ENCODE results near the gene CD99.

The CD99 gene

DNA sequence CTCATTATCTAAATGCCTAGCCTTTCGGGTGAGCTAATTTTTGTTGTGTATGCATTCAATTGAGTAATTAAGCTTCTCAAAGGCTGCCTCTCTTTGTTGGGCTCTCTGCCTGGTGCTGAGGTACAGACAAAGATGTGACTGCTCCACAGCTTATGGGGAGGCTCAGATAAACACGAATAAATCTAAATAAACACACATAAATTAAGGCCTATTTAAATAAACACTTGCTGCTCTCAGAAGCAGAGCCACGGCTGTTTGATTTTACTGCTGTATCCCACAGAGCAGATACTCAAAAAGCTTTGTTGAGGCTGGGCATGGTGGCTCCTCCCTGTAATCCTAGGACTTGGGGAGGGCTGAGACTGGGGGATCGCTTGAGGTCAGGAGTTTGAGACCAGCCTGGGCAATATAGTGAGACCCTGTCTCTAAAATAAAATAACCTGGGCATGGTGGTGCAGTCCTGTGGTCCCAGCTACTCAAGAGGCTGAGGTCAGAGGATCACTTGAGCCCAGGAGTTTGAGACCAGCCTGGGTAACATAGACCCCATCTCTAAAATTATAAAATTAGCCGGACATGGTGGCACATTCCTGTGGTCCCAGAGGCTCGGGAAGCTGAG is 8.4 kb upstream of the CD99 start:
- no peak overlapping the region for H3K27ac ChIP-seq

DNA sequence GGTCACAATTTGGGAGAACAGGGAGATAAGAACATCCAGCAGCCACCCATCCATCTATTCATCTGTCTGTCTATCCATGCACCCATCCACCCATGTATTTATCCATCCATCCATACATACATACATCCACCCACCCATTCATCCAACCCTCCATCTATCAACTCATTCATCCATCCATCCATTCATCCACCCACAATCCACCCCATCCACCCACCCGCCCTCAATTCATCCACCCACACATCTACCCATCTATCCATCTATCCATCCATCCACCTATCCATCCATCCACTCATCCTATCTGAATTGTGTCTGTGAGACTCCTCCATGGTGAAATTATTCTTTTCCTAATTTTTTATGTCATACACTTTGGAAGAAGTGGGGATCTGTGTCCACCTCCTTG is 6.8 kb upstream of the CD99 start:
- no peak overlapping the region for H3K27ac ChIP-seq
- no peaks in the 10 kb centered on the region for H3K36me3 ChIP-seq
- H4K20me1 ChIP-seq: no peaks in the 10 kb centered on the region
- H3K4me3 ChIP-seq: no peak overlapping the region
- no peak overlapping the region for H3K4me2 ChIP-seq
- H3K9ac ChIP-seq: no peak overlapping the region
- TF ChIP-seq Cebpa-rat (IDR thresholded peaks at IDR 0.05): no peak
- H3K27me3 ChIP-seq: no peaks in the 10 kb centered on the region
- H3K4me1 ChIP-seq: no peaks in the 10 kb centered on the region
- H3K9me3 ChIP-seq: no peaks in the 10 kb centered on the region

More for the DNA sequence above, 8.4 kb upstream of the CD99 start:
- no peaks in the 10 kb centered on the region for H3K9me3 ChIP-seq
- no peak overlapping the region for H3K4me3 ChIP-seq
- no peaks in the 10 kb centered on the region for H3K4me1 ChIP-seq
- H3K36me3 ChIP-seq: no peaks in the 10 kb centered on the region
- H3K27me3 ChIP-seq: no peaks in the 10 kb centered on the region
- H3K4me2 ChIP-seq: no peak overlapping the region
- H4K20me1 ChIP-seq: no peaks in the 10 kb centered on the region
- no peak overlapping the region for H3K9ac ChIP-seq
- TF ChIP-seq Cebpa-rat (IDR thresholded peaks at IDR 0.05): no peak

DNA sequence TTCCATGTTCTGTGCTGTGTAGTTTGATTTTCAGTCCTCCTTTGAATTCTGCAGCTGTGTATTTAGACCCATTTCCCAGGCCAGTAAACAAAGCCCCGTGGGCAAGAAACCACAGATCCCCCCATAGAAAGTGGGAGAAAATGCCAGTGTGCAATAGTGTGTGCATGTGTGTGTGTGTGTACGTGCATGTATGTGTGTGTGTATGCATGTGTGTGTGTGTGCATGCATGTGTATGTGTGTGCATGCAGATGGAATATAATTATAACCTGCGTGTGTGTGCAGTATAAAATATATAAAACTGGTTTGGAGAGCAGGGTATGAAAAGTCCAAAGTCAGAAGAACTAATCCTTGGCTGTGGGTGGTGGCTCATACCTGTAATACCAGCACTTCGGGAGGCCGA is 5.2 kb upstream of the CD99 start:
- no peak overlapping the region for H3K4me3 ChIP-seq
- H3K36me3 ChIP-seq: no peaks in the 10 kb centered on the region
- H3K27me3 ChIP-seq: no peaks in the 10 kb centered on the region
- no peak overlapping the region for H3K4me2 ChIP-seq
- peaks cover 9% of the 10 kb centered on the region for H3K4me1 ChIP-seq
- no peaks in the 10 kb centered on the region for H4K20me1 ChIP-seq
- H3K9ac ChIP-seq: no peak overlapping the region
- no peak for TF ChIP-seq Cebpa-rat (IDR thresholded peaks at IDR 0.05)
- H3K9me3 ChIP-seq: no peaks in the 10 kb centered on the region
- H3K27ac ChIP-seq: no peak overlapping the region

DNA sequence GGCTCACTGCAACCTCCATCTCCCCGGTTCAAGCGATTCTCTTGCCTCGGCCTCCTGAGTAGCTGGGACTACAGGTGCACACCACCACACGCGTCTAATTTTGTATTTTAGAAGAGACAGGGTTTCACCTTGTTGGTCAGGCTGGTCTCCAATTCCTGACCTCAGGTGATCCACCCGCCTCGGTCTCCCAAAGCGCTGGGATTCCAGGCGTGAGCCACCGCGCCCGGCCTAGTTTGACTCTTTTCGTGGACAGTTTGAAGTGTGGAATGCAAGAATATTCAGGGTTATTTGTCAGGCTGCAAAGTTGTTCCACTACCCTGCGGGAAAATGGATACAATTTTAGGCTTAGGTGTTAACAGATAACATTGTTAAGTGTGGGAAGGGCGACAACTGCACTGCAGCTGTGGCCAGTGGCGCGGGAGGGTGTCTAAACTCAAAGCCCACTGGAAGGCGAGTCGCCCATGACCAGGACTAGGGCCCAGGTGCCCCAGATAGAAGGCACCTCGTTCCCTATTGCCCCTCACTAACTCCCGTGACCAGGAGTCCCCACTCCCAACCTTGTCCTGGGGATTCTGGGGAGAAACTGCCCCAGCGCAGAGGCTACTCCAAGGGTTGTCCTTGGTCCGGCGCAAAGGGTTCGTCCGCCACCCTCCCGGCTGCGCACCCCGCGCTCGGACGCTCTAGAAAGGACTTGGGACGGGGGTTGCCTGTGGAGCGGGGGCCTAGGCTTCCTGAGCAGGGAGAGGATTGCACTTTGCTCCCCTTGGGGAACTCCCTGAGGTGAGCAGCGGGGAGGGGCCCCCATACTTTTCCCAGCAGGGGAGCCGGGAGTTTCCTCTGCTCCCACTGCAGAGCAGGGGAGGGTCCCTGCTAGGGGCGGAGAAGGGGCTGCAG is 1.1 kb upstream of the CD99 start:
- H3K27me3 ChIP-seq: no peaks in the 10 kb centered on the region
- TF ChIP-seq Cebpa-rat (IDR thresholded peaks at IDR 0.05): no peak
- peaks cover 27% of the 10 kb centered on the region for H3K4me1 ChIP-seq
- H3K4me3 ChIP-seq: peak overlapping the region; percentile 99; the same call in 1 of the 2 replicates
- H3K9ac ChIP-seq: peak overlapping the region; percentile 96
- H3K4me2 ChIP-seq: peak overlapping the region; percentile 99
- 0 out of 2 replicates have a peak overlapping the region, but pooled peaks have one; percentile 28 for H3K27ac ChIP-seq
- H3K9me3 ChIP-seq: no peaks in the 10 kb centered on the region
- H3K36me3 ChIP-seq: no peaks in the 10 kb centered on the region
- H4K20me1 ChIP-seq: peaks cover 19% of the 10 kb centered on the region

DNA sequence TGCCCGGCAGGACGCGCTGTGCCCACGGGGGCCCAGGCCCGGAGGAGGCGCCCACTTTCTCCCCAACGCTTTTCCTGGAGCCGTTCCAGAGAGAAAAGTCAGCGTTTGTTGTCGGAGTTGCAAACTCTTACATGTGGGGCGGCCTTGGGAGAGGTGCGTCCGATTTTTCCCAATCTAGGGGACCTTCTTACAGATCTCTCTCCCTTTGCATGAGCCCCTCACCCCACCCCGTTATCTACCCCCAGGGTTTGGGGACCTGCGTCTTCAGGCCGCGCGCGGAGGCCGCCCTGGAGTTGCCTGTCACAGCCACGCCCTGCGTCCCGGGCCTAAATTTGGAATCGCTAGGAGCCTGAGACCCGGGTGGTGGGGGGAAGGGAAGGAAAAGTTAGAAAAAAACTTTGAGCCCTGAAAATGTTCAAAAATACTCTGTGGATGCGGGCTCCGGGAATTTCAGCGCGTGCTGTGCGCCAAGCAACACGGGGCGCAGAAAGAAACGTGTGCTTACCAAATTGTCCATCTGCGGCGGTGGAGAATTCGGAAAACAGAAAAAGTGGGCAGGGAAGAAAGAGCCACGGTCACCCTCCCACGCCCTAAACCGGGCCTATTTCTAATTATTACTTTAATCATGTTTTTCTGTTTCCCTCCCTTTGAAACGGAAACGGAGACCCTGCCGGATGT is 587 bp downstream of the CD99 start:
- Histone ChIP-seq H3K4me1 (peaks cover 43% of the 10 kb centered on the region), H3K9ac (peak overlapping the region; percentile 96), H3K4me3 (peak overlapping the region; percentile 99), H3K27me3 (no peaks in the 10 kb centered on the region), H3K36me3 (no peaks in the 10 kb centered on the region; the same call in 1 of the 2 replicates), H3K9me3 (no peaks in the 10 kb centered on the region), H3K4me2 (peak overlapping the region; percentile 99), H3K27ac (peak overlapping the region; percentile 94), H4K20me1 (peaks cover 19% of the 10 kb centered on the region)
- TF ChIP-seq Cebpa-rat (IDR thresholded peaks at IDR 0.05): no peak

DNA sequence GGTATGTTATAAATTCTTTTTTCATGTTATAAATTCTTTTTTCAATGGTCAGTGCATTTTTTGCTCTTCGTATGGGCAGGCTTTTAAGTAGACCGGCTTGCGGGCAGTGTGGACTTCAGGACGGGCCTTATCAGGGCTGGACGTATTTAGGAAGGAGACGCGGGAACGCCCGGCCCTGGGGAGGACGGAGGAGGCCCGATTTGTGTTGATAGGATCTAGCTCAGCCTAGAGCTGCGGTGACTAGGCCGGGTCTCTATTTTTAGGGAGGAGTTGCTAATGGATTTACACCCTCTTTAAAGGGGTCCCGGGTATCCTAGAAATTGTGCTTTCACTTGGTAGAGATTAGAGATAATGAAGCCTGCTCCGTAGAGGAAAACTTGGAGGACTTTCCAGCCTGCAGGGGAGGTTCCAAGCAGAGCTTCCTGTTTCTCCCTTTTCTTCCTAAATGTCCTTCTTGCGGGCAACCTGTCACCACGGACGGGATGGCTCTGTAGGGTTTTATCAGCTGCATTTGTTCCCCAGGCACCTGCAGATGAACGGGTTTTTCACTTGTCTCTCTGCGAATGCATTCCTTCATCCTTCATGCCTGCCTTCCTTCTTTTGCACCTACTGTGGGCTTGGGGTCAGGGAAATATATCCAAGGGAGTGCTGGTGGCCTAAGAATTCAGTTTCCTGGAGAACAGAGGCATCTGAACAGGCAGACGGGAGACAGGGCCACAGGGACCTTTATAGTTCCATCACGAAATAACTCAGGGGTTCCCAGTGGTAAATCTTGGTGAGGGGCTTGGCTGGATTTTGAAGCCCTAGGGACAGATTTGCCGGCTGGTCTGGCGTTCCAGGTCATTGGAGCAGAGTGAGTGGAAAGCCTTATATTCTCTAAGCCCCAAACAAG is 1.4 kb downstream of the CD99 start:
- Histone ChIP-seq H3K4me1 (peaks cover 51% of the 10 kb centered on the region), H3K36me3 (no peaks in the 10 kb centered on the region; the same call in 1 of the 2 replicates), H3K4me3 (peak overlapping the region; percentile 99), H3K9ac (peak overlapping the region; percentile 96), H3K27me3 (no peaks in the 10 kb centered on the region), H4K20me1 (peaks cover 26% of the 10 kb centered on the region), H3K27ac (peak overlapping the region; percentile 94), H3K4me2 (peak overlapping the region; percentile 99), H3K9me3 (no peaks in the 10 kb centered on the region)
- no peak for TF ChIP-seq Cebpa-rat (IDR thresholded peaks at IDR 0.05)

DNA sequence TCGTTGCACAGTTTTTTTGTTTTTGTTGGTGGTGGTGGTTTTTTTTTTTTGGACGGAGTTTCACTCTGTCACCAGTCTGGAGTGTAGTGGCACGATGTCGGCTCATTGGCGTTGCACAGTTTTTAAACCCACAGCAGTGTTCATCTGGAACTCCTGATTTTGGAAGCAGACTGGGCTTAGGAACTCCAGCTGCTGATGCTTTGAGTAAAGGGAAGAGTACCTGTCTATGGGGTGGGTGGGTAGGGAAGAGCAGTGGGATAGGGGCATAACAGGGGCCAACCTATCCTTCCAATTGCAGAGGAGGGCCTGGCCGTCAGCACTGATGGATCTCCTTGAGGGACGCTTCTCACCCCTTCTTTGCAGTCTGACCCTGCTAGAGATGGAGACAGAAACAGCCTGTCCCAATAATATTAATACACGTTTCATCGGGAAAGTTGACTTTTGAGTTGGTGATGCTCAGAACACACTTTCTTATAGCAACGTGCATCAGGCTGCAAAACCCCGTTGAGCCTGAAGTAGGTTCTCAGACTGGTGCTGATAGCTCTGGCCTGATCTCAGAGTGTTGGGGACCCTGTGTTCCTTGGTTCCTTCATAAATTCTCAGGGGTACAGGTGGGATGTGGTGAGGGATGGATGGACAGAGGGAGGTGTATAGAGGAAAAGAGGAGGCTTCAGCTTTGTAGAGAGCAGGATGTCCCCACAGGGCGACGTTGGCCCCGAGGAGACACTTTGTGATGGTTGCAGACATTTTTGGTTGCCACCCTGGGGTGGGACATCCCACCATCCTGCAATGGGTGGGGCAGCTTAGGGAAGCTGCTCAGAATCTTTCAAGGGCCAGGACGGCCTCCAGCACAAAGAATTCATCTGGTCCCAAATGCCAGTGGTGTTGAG is 2.3 kb downstream of the CD99 start:
- Histone ChIP-seq H3K4me3 (peak overlapping the region; percentile 99), H4K20me1 (peaks cover 35% of the 10 kb centered on the region), H3K27ac (peak overlapping the region; percentile 94)

DNA sequence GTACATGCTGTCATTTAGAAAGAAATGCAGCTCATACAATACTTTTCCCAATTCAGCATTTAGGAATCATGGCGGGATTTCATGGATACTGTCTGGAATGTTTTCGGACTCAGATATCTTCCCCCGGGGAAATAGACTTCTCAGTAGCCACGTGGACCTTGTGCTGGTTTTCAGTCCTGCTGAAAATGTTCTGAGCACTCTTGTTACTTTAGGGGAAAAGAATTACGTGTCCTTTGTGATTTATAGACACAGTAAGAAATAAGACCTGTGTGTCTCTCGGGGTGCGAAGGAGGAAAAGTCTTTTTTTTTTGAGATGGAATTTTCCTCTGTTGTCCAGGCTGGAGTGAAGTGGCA is 3.8 kb downstream of the CD99 start:
- no peak for TF ChIP-seq Cebpa-rat (IDR thresholded peaks at IDR 0.05)
- Histone ChIP-seq H3K27me3 (no peaks in the 10 kb centered on the region), H3K4me3 (peak overlapping the region; percentile 99), H3K4me1 (peaks cover 74% of the 10 kb centered on the region), H3K36me3 (peaks cover 17% of the 10 kb centered on the region), H3K9ac (peak overlapping the region; percentile 96), H4K20me1 (peaks cover 50% of the 10 kb centered on the region), H3K4me2 (peak overlapping the region; percentile 99), H3K9me3 (no peaks in the 10 kb centered on the region), H3K27ac (peak overlapping the region; percentile 82)

More for the DNA sequence above, 2.3 kb downstream of the CD99 start:
- Histone ChIP-seq H3K9ac (peak overlapping the region; percentile 96), H3K27me3 (no peaks in the 10 kb centered on the region), H3K9me3 (no peaks in the 10 kb centered on the region), H3K36me3 (peaks cover 1% of the 10 kb centered on the region; the same call in 1 of the 2 replicates), H3K4me1 (peaks cover 60% of the 10 kb centered on the region), H3K4me2 (peak overlapping the region; percentile 99)
- TF ChIP-seq Cebpa-rat (IDR thresholded peaks at IDR 0.05): no peak
